GM21619 (cell line): ENCODE measurements around the gene KCNJ5.
"Not testable (repeated sequence)": the region's sequence is repeated elsewhere in the genome, so short reads cannot be mapped to it uniquely, and the experiment has no call there.

Experiments
- ATAC-seq: cut with Tn5 transposase; IDR thresholded peaks from one replicate; pipeline ENCODE4 v1.9.1; 2021; ENCODE audit not compliant: unreplicated experiment

Gene KCNJ5

GRCh38 chr11:128911239-128911638, 20.1 kb downstream of the KCNJ5 start:
- ATAC-seq, result no peak

GRCh38 chr11:128911701-128912100, 20.5 kb downstream of the KCNJ5 start:
- ATAC-seq, result no peak

GRCh38 chr11:128913806-128914205, 22.6 kb downstream of the KCNJ5 start:
- ATAC-seq, result no peak

- no peak for ATAC-seq
Observed at GRCh38 chr11:128914216-128915148, 23.3 kb downstream of the KCNJ5 start.

GRCh38 chr11:128915149-128915521, 24.0 kb downstream of the KCNJ5 start:
- no peak for ATAC-seq

- ATAC-seq, result no peak
Observed at GRCh38 chr11:128916037-128916572, 24.9 kb downstream of the KCNJ5 start.

GRCh38 chr11:128916681-128917080, 25.5 kb downstream of the KCNJ5 start:
- ATAC-seq, result no peak

- peak; percentile 38 for ATAC-seq
Observed at GRCh38 chr11:128917144-128917724, 26.1 kb downstream of the KCNJ5 start.

GRCh38 chr11:128919216-128919615, 28.1 kb downstream of the KCNJ5 start:
- ATAC-seq, result no peak

- ATAC-seq, result not testable (repeated sequence)
Observed at GRCh38 chr11:128919635-128920034, 28.5 kb downstream of the KCNJ5 start.

- no peak for ATAC-seq
Observed at GRCh38 chr11:128920666-128921065, 29.5 kb downstream of the KCNJ5 start.

- ATAC-seq, result no peak
Observed at GRCh38 chr11:128921793-128922192, 30.6 kb downstream of the KCNJ5 start.

- ATAC-seq, result no peak
Observed at GRCh38 chr11:128924104-128924503, 32.9 kb downstream of the KCNJ5 start.

GRCh38 chr11:128924510-128925249, 33.5 kb downstream of the KCNJ5 start:
- no peak for ATAC-seq

GRCh38 chr11:128925250-128925600, 34.1 kb downstream of the KCNJ5 start:
- ATAC-seq, result no peak

GRCh38 chr11:128926000-128926399, 34.8 kb downstream of the KCNJ5 start:
- ATAC-seq, result no peak

- no peak for ATAC-seq
Observed at GRCh38 chr11:128926437-128927107, 35.4 kb downstream of the KCNJ5 start.

GRCh38 chr11:128927108-128927461, 35.9 kb downstream of the KCNJ5 start:
- no peak for ATAC-seq

GRCh38 chr11:128927683-128928336, 36.7 kb downstream of the KCNJ5 start:
- ATAC-seq, result no peak

GRCh38 chr11:128928400-128928799, 37.2 kb downstream of the KCNJ5 start:
- peak; percentile 99 for ATAC-seq

- no peak for ATAC-seq
Observed at GRCh38 chr11:128929468-128929867, 38.3 kb downstream of the KCNJ5 start.
